ENCODE measurements around the gene GRK5.

The GRK5 gene

GRCh38 chr10:119473771-119474170, 266.4 kb downstream of the GRK5 start:
- intact Hi-C loops (cut with DNase I; ENCODE audit: low total_unique reads): no loop called here
- no peak for DNase-seq
- no peak for TF ChIP-seq CTCF (IDR thresholded peaks at IDR 0.05)

GRCh38 chr10:119474606-119475005, 267.2 kb downstream of the GRK5 start:
- Histone ChIP-seq H3K36me3 (no peaks in the 10 kb centered on the region), H3K27me3 (peaks cover 0 to 3% of the 10 kb centered on the region in 2 donors), H3K27ac (no peak overlapping the region), H3K4me1 (peaks cover 0 to 12% (median 7%) of the 10 kb centered on the region in 4 donors), H3K9me3 (no peaks in the 10 kb centered on the region), H3K4me3 (no peak overlapping the region)
- DNase-seq: no peak
- intact Hi-C loops (cut with DNase I; ENCODE audit: low total_unique reads): no loop called here
- no peak for TF ChIP-seq CTCF (IDR thresholded peaks at IDR 0.05)

More at GRCh38 chr10:119473771-119474170, 266.4 kb downstream of the GRK5 start:
- H3K4me3 ChIP-seq: no peak overlapping the region
- peaks cover 0 to 3% of the 10 kb centered on the region in 2 donors for H3K27me3 ChIP-seq
- H3K4me1 ChIP-seq: peaks cover 0 to 16% (median 10%) of the 10 kb centered on the region in 4 donors
- no peaks in the 10 kb centered on the region for H3K9me3 ChIP-seq
- H3K36me3 ChIP-seq: no peaks in the 10 kb centered on the region
- H3K27ac ChIP-seq: no peak overlapping the region

DNA sequence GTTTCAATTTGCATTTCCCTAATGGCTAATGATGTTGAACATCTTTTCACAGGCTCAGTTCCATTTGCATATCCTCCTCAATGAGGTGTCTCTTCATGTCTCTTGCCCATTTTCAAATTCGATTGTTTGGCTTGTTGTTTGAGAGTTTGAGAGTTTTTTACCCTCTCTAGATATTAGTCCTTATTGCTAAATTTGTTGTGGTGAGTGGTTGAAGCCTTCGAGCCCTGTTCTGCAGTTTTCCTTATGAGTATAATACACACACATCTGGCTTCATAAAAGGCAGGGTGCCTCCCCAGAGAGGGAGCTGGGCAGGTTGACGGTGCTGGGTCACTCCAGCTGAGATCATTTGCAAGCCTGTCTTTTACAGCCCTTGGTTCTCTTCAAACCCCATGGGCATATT, 270.1 kb downstream of the GRK5 start:
- no peak for DNase-seq
- no peaks in the 10 kb centered on the region for H3K4me1 ChIP-seq
- no peak overlapping the region for H3K4me3 ChIP-seq
- no peaks in the 10 kb centered on the region for H3K36me3 ChIP-seq
- no peak for TF ChIP-seq CTCF (IDR thresholded peaks at IDR 0.05)
- H3K9me3 ChIP-seq: no peaks in the 10 kb centered on the region
- no peak overlapping the region for H3K27ac ChIP-seq
- intact Hi-C loops (cut with DNase I; ENCODE audit: low total_unique reads): no loop called here
- H3K27me3 ChIP-seq: peaks cover 0 to 3% of the 10 kb centered on the region in 2 donors

GRCh38 chr10:119478111-119478802, 270.9 kb downstream of the GRK5 start:
- no peaks in the 10 kb centered on the region for H3K27me3 ChIP-seq
- H3K36me3 ChIP-seq: no peaks in the 10 kb centered on the region
- H3K9me3 ChIP-seq: no peaks in the 10 kb centered on the region
- peaks cover 0 to under 1% (median 0%) of the 10 kb centered on the region in 4 donors for H3K4me1 ChIP-seq
- no peak overlapping the region for H3K27ac ChIP-seq
- no peak for TF ChIP-seq CTCF (IDR thresholded peaks at IDR 0.05)
- H3K4me3 ChIP-seq: no peak overlapping the region
- no peak for DNase-seq
- intact Hi-C loops (cut with DNase I; ENCODE audit: low total_unique reads): no loop called here

DNA sequence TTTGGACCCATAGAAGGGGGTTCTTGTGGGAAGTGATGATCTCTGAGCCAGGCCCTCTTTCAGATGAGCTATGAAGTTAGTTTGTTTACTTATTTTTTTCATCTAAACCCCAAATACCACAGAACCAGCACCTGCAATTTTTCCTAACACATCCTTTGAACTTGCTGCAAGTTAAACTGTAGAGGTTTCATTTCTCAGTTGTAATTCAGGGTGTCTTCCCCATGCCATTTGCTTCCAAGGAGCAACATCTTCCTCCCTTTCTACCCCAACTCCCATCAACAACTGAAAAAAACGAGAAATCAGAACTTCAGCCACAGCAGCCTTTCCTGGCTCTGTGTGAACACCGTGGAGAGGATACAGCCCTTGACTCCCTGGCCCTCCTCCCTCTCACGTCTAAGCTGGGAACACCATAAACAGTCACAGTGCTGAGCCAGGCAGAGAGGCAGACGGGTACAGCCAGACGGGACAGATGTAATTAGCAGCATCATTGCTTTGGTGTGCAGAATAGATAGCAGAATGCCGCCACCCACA, 271.5 kb downstream of the GRK5 start:
- TF ChIP-seq CTCF (IDR thresholded peaks at IDR 0.05): no peak
- no peak for DNase-seq
- H3K36me3 ChIP-seq: no peaks in the 10 kb centered on the region
- intact Hi-C loops (cut with DNase I; ENCODE audit: low total_unique reads): no loop called here
- no peaks in the 10 kb centered on the region for H3K27me3 ChIP-seq
- no peaks in the 10 kb centered on the region for H3K9me3 ChIP-seq
- peak overlapping the region in 1 of 2 donors; percentile 3 for H3K4me3 ChIP-seq
- H3K27ac ChIP-seq: no peak overlapping the region
- peaks cover 0 to 7% (median 0%) of the 10 kb centered on the region in 4 donors for H3K4me1 ChIP-seq

Data from tibial artery (tissue), 4 donors.